ENCODE measurements around the gene CIAO3. TPM values are rescaled to one million over a fixed set of nuclear protein-coding genes. Genes with fewer than 3 reads are reported as not detected.

The CIAO3 gene
- 21.9 and 26.4 TPM in 2 replicates for total RNA-seq (2021)
- long read RNA-seq, transcript CIAO3-202 (10 exons, 3,212 nt): minor isoform, 5 of 197 reads
- long read RNA-seq, transcript CIAO3-201 (11 exons, 2,112 nt): major isoform, 152 of 197 reads
- long read RNA-seq, partial matches to known transcripts: 3 of 197 reads
- long read RNA-seq, other reads (novel, unspliced or antisense): 29 of 197 reads

GRCh38 chr16:740764-741505 lies at the start of gene CIAO3:
Gene CIAO3, minus strand, starts transcription at chr16:740997. Its CDS starts 12 bp downstream, at chr16:740985.
- peak within 1 kb of the TSS in 1 of 3 experiments; percentile 88; a peak in 1 of 7 replicates for H3K27ac Mint-ChIP-seq
- Histone ChIP-seq H3K4me1 (ENCODE audit: insufficient read depth, low read length) (peaks cover 2% of the 10 kb centered on the region; the same call in 1 of the 2 replicates), H2AFZ (ENCODE audit: low read length) (no peak within 1 kb of the TSS), H2BK20ac (ENCODE audit: low read depth, low read length, poor library complexity, severe bottlenecking) (no peak within 1 kb of the TSS), H2BK5ac (ENCODE audit: insufficient read length, low read length) (no peak within 1 kb of the TSS), H4K8ac (replicated peaks; ENCODE audit: insufficient read length, low read depth, low read length) (no peak within 1 kb of the TSS), H4K91ac (ENCODE audit: insufficient read length, low read depth, low read length) (no peak within 1 kb of the TSS), H3K56ac (ENCODE audit: insufficient read length, low read depth, low read length) (no peak within 1 kb of the TSS), H2AK5ac (ENCODE audit: insufficient read length, low read length) (no peak within 1 kb of the TSS), H3K79me1 (ENCODE audit: insufficient read depth, low read depth, low read length, poor library complexity, severe bottlenecking) (no peaks in the 10 kb centered on the region), H3K23ac (ENCODE audit: insufficient read length, low read depth, low read length) (no peak within 1 kb of the TSS), H3T11ph (ENCODE audit: low read length) (no peak within 1 kb of the TSS), H3K79me2 (ENCODE audit: insufficient read depth, low read length) (no peaks in the 10 kb centered on the region), H3K9ac (ENCODE audit: extremely low read depth, insufficient read length, low read length) (peak within 1 kb of the TSS; percentile 41), H4K5ac (ENCODE audit: insufficient read length, low read depth, low read length) (no peak within 1 kb of the TSS), H4K20me1 (ENCODE audit: control insufficient read depth, insufficient read depth, insufficient read length) (no peaks in the 10 kb centered on the region), H2BK12ac (ENCODE audit: insufficient read length, low read depth, low read length) (no peak within 1 kb of the TSS), H3K27me3 (ENCODE audit: insufficient read depth, low read length) (no peaks in the 10 kb centered on the region), H2BK120ac (ENCODE audit: low read depth, low read length, poor library complexity, severe bottlenecking) (no peak within 1 kb of the TSS), H3K4me2 (ENCODE audit: insufficient read depth, insufficient read length, low read length) (peak within 1 kb of the TSS; percentile 55), H3K4ac (ENCODE audit: low read depth, low read length) (no peak within 1 kb of the TSS), H3K23me2 (ENCODE audit: insufficient read length, low read depth, low read length, poor library complexity, severe bottlenecking) (peaks cover 10% of the 10 kb centered on the region), H3K18ac (ENCODE audit: insufficient read length, low read depth, low read length) (peak within 1 kb of the TSS; percentile 52), H3K27ac (ENCODE audit: insufficient read length, low read depth, low read length) (no peak within 1 kb of the TSS), H2BK15ac (ENCODE audit: low read depth, low read length) (no peak within 1 kb of the TSS), H3K14ac (ENCODE audit: insufficient read depth, low read length) (peak within 1 kb of the TSS; percentile 90), H3K9me3 (ENCODE audit: control insufficient read depth, low read depth, low read length) (no peaks in the 10 kb centered on the region)
- peak; percentile 91 for DNase-seq
- TF ChIP-seq CTCF (conservative IDR thresholded peaks at IDR 0.05): peak; percentile 97
- peaks cover 9 to 14% of the 10 kb centered on the region in 2 experiments for H3K4me1 Mint-ChIP-seq
- no peaks in the 10 kb centered on the region for H3K27me3 Mint-ChIP-seq (ENCODE audit: low read depth)
- peak within 1 kb of the TSS; percentile 75 to 92 for H3K4me3 Mint-ChIP-seq
- no peaks in the 10 kb centered on the region for H3K9me3 Mint-ChIP-seq
- H3K36me3 Mint-ChIP-seq (ENCODE audit: insufficient read depth in 1 of 3, low read depth in 3 of 3): peaks cover 2 to 17% (median 15%) of the 10 kb centered on the region in 3 experiments; a peak in 5 of 7 replicates
- no CpG with 5 or more reads among the region's 79 CpGs for WGBS (ENCODE audit: extremely low coverage, insufficient read length, low lambda C conversion rate)

Data from H9 (cell line).